ENCODE results near the gene CYP2F1.
"Not testable (repeated sequence)": the region's sequence is repeated elsewhere in the genome, so short reads cannot be mapped to it uniquely, and the experiment has no call there.

CYP2F1 gene, protein sequence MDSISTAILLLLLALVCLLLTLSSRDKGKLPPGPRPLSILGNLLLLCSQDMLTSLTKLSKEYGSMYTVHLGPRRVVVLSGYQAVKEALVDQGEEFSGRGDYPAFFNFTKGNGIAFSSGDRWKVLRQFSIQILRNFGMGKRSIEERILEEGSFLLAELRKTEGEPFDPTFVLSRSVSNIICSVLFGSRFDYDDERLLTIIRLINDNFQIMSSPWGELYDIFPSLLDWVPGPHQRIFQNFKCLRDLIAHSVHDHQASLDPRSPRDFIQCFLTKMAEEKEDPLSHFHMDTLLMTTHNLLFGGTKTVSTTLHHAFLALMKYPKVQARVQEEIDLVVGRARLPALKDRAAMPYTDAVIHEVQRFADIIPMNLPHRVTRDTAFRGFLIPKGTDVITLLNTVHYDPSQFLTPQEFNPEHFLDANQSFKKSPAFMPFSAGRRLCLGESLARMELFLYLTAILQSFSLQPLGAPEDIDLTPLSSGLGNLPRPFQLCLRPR

DNA sequence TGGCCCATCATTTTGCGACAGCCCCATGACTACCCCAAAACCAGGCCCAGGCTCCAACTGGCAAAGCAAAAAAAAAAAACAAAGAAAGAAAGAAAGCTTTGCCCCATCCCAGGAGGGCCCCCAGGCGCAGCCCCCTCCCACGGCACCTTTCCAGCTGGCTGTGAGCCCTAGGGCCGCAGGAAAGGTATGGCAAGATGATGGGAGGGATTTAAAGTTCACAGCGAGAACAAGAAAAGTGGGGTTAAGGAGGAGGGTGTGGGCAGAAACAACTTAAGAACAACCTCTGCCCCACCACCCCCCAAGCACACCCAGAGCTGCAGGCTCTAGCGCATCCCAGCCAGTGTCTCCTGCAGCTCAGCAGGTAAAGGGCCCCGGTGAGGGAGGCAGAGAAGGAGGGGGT lies at the start of gene CYP2F1:
CYP2F1 (plus strand) TSS at position 301 of the 400 bp plus-strand sequence. CDS start 1,757 bp downstream, outside the sequence.
- DNase-seq, result no peak

DNA sequence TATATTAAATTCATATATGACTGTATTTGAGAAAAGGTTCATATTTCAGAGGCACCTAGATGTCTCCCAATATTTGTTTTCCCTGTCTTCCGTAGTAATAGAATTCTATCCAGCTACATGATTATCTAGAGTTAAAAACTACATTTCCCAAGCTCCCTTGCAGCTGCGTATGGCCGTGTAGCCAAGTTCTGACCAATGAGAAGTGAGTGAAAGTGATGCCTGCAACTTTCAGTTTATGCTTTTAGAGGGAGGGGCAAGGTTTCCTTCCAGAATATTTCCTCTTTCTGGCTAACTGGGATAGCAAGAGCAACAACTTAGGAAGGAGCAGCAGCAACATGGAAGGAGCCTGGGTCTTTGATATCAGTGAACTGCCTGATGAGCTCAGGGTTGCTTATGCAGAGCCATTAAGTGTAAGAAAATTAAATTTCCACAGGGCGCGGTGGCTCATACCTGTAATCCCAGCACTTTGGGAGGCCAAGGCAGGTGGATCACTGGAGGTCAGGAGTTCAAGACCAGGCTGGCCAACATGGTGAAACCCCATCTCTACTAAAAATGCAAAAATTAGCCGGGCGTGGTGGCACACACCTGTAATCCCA lies 49.2 kb upstream of the CYP2F1 start:
- DNase-seq, result no peak

DNA sequence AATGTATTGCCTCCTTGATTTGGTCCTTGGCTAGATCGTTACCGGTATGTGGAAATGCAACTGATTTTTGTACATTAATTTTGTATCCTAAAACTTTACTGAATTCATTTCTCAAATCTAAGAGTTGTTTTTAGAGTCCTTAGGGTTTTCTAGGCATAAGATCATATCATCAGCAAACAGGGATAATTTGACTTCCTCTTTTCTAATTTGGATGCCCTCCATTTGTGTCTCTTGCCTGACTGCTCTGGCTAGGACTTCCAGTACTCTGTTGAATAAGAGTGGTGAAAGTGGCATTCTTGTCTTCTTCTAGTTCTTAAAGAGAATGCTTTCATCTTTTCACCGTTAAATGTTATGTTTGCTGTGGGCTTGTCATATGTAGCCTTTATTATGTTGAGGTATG lies 37.9 kb upstream of the CYP2F1 start:
- no peak for DNase-seq

DNA sequence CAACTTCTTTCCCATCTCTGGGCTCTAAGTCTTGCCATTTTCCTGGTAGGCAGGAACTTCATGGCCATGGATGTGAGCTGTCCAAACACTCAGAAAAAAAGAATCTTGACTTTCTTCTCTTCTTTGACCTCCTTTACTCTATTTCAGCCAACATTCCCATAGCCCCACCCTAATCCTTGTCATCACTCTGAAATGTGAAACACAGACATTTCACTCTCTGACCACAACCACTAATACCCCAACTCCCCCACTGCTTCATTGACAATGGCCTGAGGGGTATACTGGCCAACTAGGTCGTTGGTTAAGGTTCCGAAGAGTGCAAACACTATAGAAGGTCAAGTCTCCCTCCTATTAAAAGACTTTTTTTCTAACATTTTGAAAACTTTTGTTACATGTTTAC lies 30.7 kb upstream of the CYP2F1 start:
- no peak for DNase-seq

DNA sequence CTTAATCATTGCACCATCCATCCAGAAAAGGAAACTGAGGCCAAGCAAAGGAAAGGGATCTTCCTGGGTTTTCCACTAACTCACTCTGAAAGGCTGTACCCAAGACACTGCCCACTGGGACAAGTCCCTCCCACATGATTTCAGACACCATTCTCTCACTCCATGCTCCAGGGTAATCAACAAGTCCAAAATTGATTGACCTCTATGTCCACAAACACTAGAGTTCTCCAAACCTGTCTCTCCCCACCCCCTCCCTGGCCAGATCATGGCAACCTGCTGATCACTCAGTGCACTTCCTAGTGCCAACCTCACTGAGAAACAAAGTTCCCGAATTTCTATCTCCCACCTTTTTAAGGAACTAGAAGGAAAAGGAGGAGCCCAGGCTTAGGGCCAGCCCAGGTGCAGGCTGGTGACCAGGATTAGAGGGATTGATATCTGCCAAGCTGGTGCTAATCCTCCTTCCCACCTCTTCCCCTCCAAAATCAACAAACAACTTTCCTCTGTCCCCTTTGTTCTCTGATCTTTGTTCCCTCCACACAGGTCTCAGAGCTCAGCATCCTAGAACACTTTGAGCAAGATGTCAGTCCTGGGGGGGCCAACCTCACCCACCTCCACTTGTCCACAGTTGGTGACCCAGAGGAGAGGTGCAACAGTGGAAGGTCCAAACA lies 28.4 kb upstream of the CYP2F1 start:
- DNase-seq, result no peak

DNA sequence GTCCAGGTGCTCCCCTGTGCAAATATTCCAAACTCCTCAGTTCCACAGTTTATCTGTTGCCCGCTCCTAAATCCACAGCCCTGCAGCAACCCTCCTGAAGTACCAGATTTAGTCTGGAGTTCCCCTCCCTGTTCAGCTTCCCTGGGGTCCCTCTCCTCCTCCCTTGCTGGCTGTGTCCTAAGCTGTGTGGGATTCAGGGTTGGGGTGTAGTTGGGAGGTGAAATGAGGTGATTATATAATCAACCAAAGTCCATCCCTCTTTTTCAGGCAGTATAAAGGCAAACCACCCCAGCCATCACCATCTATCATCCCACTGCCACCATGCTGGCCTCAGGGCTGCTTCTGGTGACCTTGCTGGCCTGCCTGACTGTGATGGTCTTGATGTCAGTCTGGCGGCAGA lies 26.1 kb upstream of the CYP2F1 start, which contains the start of gene CYP2A13:
CYP2A13 (plus strand) TSS at position 301 of the 400 bp plus-strand sequence; CDS start at position 322, 21 bp downstream.
- DNase-seq, result no peak

DNA sequence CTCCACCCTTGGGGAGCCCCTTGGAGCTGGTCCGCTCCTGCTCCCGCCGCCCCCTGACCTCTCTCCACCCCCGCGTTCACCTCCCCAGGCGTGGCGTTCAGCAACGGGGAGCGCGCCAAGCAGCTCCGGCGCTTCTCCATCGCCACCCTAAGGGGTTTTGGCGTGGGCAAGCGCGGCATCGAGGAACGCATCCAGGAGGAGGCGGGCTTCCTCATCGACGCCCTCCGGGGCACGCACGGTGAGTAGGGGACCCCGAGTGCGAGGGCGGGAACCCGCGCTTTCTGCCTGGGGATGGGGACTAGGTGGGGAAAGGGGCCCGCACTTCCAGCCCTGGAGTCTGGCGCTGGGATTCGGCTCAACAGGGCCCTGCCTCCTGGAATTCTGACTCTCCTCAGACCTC lies 24.3 kb upstream of the CYP2F1 start:
- no peak for DNase-seq

DNA sequence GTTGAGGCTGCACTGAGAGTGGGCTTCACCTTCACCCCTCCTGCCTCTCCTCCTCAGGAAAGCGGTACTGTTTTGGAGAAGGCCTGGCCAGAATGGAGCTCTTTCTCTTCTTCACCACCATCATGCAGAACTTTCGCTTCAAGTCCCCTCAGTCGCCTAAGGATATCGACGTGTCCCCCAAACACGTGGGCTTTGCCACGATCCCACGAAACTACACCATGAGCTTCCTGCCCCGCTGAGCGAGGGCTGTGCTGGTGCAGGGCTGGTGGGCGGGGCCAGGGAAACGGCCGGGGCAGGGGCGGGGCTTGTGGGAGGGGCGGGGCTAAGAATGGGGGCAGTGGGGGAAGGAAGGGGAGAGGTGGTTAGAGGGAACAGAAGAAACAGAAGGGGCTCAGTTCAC lies 18.5 kb upstream of the CYP2F1 start:
- DNase-seq, result no peak

DNA sequence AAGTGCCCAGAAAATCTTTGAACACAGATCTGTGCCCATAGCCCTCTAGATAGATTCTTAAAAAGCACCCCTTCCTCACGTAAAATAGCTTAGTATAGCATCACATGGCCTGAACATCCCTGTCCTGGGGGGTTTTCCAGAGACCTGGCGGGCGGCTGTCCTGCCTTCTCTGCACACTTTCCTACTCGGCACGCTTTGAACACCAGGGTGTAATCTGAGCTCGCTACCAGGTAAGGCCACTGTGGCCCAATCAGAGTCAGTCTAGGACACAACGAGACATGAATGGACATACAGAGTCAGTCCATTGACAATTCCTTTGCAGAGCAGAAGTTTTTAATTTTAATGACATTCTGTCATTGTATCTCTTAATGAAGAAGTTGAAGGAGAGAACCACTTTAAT lies 17.9 kb upstream of the CYP2F1 start:
- DNase-seq, result no peak

DNA sequence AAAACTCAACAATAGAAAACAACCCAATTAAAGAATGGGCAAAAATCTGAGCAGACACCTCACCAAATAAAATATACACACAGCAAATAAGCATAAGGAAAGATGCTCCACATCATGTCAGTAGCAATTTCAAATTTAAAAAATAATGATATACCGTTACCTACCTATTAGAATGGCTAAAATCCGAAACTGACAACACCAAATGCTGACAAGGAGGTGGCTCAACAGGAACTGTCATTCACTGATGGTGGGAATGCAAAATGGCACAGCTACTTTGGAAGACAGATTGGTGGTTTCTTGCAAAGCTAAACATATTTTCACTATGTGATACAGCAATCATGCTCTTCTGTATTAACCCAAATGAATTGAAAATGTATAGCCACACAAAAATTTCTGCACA lies 16.9 kb upstream of the CYP2F1 start:
- no peak for DNase-seq

DNA sequence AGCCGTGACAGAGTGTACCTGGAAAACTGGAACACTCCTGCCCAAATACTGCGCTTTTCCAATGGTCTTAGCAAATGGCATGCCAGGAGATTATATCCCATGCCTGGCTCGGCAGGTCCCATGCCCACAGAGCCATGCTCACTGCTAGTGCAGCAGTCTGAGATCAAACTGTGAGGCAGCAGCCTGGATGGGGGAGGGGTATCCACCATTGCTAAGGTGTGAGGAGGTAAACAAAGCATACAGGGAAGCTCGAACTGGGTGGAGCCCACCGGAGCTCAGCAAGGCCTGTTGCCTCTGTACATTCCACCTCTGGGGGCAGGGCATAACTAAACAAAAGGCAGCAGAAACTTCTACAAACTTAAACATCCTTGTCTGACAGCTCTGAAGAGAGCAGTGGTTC lies 15.5 kb upstream of the CYP2F1 start:
- no peak for DNase-seq

DNA sequence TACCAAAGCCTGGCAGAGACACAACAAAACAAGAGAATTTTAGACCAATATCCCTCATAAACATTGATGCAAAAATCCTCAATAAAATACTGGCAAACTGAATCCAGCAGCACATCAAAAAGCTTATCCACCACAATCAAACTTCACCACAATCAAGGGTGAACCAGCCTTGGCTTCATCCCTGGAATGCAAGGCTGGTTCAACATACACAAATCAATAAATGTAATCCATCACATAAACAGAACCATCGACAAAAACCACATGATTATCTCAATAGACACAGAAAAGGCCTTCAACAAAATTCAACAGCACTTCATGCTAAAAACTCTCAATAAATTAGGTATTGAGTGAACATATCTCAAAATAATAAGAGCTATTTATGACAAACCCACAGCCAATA lies 12.0 kb upstream of the CYP2F1 start:
- DNase-seq, result not testable (repeated sequence)

DNA sequence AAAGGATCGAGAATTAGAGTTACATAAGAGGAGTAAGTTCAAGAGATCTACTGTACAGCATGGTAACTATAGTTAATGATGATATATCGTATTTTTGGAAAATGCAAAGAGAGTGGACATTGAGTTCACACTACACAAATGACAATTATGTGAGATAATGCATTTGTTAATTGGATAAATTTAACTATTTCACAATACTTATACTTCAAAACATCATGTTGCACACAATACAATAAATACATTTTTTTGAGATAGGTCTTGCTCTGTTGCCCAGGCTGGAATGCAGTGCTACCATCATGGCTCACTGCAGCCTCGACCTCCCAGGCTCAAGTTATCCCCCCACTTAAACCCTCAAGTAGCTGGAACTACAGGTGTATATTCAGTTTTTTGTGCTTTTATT lies 8.1 kb upstream of the CYP2F1 start:
- no peak for DNase-seq

DNA sequence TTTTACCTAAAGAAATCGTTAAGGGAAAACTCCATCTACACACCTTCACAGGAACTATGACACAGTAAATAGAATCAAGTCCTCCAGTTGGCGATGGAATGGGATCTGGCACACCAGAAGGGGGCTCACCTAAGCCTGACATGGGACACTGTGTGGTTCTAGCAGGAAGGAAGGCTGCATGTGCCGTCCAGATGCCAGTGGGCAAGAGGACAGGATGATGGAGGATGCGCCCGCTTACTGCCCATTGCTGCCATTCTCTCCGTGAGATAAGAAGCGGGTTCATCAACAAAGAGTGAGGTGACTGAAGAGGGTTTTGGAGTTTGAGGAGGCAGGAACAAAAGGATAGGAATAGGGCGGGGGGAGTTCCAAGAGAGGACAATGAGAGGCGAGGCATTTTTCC lies 2.9 kb upstream of the CYP2F1 start:
- no peak for DNase-seq

DNA sequence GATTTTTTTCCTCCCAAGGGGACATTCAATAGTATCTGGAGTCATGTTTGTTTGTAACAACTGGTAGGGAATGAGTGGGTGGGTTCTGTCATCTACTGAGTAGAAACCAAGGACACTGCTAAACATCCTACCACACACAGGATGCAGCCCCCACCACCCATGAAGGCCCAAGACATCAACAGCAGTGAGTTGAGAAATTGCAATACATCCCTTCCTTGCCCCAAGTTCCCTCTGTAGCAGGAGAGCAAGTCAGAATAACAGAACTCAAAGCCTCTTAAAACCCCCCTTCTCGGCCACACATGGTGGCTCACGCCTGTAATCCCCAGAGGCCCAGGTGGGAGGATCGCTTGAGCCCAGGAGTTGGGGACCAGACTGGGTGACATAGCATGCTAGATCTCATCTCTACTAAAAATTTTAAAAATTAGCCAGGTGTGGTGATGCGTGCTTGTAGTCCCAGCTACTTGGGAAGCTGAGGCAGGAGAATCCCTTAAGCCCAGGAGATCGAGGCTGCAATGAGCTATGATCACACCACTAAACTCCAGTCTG lies 2.4 kb upstream of the CYP2F1 start:
- no peak for DNase-seq

DNA sequence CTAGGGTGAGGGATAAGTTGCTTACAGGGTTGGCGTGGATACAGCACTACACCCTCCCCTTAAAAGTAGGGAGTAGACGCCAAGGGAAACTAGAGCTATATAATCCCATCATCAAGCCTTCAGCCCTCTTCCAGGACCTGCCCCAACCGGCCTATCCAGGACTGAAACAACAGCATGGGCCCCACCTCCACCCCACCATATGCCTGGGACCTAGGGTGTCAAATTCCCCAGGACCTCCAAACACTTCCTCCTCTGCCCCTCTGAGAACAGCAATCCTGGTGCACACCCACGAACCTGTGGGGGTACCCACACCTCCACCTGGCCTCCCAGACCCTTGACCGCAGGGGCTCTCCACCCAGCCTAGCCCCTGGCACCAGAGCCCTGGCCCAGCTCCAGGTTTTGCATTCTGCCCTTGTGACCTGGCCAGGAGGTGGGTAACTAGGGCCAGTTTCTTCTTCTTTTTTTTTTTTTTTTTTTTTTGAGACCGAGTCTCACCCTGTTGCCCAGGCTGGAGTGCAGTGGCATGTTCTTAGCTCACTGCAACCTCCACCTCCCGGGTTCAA lies 1.4 kb upstream of the CYP2F1 start:
- no peak for DNase-seq

DNA sequence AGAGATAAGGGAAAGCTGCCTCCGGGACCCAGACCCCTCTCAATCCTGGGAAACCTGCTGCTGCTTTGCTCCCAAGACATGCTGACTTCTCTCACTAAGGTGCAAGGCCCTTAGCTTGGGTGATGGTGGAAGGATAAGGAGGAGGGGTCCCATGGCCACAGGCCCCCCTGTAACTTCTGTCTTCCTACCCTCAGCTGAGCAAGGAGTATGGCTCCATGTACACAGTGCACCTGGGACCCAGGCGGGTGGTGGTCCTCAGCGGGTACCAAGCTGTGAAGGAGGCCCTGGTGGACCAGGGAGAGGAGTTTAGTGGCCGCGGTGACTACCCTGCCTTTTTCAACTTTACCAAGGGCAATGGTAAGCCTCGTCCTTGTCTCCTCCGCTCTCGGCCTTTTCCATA lies 2.0 kb downstream of the CYP2F1 start:
- DNase-seq, result no peak

DNA sequence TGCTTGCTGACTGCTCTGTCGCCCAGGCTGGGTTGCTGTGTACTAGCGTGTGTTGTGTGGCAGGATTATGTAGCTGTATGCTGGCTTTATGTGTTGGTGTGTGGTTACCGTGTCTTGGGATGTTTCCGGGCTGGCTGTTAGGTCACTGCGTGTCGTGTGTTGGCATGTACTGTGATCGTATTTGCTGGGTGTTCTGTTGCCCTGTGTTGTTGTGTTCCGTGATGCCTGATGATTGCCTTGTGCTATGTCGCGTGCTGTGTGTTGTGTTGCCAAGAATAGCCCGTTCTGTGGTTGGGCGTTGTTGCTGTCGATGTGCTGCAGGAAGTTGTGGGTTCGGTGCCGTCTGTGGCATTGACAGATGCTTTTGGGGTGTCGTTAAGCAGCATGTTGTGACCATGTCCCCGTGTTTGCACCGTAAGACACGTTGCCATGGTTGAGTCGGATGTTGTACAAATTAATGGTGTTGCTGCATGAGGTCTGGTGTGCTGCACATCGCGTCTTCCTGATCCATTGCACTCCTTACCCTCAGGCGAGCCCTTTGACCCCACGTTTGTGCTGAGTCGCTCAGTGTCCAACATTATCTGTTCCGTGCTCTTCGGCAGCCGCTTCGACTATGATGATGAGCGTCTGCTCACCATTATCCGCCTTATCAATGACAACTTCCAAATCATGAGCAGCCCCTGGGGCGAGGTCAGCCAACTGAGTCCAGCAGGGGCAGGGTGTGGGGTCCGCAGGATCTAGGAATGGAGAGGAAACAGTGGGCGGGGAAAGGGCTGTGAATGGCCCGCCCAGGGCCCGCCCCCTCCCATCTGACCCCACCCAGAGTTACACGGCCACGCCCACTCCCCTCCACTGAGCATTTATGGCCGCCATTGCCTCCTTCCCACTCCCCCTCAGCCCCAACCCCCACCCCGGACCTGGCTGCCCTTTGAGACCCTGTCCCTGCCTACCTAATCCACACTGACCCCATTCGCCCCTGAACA lies 7.0 kb downstream of the CYP2F1 start:
- DNase-seq, result not testable (repeated sequence)

DNA sequence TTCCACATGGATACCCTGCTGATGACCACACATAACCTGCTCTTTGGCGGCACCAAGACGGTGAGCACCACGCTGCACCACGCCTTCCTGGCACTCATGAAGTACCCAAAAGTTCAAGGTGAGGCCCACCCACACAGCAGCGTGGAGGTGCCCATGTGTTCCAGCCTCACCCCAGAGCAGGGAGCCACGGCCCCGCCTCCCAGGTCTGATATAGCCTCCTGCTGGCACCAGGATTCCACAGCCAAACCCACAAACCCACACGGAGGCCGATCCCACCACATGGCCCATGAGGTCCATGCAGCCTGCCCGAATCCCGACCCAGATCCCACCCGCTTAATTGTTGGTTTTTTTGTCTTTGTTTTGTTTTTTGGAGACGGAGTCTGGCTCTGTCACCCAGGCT lies 8.6 kb downstream of the CYP2F1 start:
- DNase-seq, result not testable (repeated sequence)

DNA sequence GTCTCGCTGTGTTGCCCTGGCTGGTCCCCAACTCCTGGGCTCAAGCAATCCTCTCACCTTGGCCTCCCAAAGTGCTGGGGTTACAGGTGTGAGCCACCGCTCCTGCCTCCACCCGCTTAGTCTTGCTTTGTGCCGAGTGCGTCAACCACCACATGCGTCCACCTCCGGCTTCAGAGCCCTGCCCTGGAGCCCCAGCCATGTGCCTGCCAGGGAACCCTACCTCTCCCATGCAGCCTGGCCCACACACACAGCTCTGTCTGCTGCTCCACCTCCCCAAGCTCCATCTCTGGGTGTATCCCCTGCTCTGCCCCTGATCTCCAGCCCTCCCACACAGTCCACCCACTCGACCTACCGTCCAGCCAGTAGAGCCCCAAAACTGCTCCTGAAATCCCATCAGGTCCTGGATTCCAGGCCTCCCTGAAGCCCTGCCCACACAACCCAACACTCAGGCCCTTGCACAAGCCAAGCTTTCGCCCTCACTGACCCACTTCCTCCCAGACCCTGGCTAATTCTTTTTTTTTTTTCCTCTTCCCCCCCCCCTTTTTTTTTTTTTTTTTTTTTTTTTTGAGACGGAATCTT lies 9.6 kb downstream of the CYP2F1 start:
- DNase-seq, result no peak

Data from amygdala (tissue), 56 donors.